ENCODE data around the gene SOWAHA.
"Not testable (repeated sequence)": the region's sequence is repeated elsewhere in the genome, so short reads cannot be mapped to it uniquely, and the experiment has no call there.

The SOWAHA gene

GRCh38 chr5:132797651-132798050, 15.5 kb upstream of the SOWAHA start:
- no peak overlapping the region for H3K4me3 ChIP-seq (ENCODE audit: insufficient read length, low read depth)
- H3K9me3 ChIP-seq (ENCODE audit: insufficient read depth, low read length) = no peaks in the 10 kb centered on the region
- DNase-seq (ENCODE audit: low read depth, low spot score) = no peak
- H3K36me3 ChIP-seq (ENCODE audit: insufficient read depth, insufficient read length, low read length) = no peaks in the 10 kb centered on the region
- H3K9ac ChIP-seq (ENCODE audit: insufficient read length, low read depth) = no peak overlapping the region
- no peak for TF ChIP-seq SUZ12 (IDR thresholded peaks at IDR 0.05; ENCODE audit: extremely low read depth, insufficient read depth, insufficient read length)
- H3K4me1 ChIP-seq (ENCODE audit: insufficient read depth, insufficient read length) = no peaks in the 10 kb centered on the region
- no peaks in the 10 kb centered on the region for H3K27me3 ChIP-seq (ENCODE audit: insufficient read depth, insufficient read length)

GRCh38 chr5:132799392-132799791, 13.7 kb upstream of the SOWAHA start:
- Histone ChIP-seq H3K9me3 (ENCODE audit: insufficient read depth, low read length) (no peaks in the 10 kb centered on the region), H3K36me3 (ENCODE audit: insufficient read depth, insufficient read length, low read length) (no peaks in the 10 kb centered on the region), H3K4me1 (ENCODE audit: insufficient read depth, insufficient read length) (no peaks in the 10 kb centered on the region), H3K27me3 (ENCODE audit: insufficient read depth, insufficient read length) (no peaks in the 10 kb centered on the region), H3K9ac (ENCODE audit: insufficient read length, low read depth) (no peak overlapping the region), H3K4me3 (ENCODE audit: insufficient read length, low read depth) (no peak overlapping the region)
- DNase-seq (ENCODE audit: low read depth, low spot score) = no peak
- no peak for TF ChIP-seq ZNF274 (IDR thresholded peaks at IDR 0.05; ENCODE audit: low read depth, low read length)
- no peak for TF ChIP-seq YY1 (IDR thresholded peaks at IDR 0.05; ENCODE audit: insufficient read depth, insufficient read length)
- no peak for TF ChIP-seq SUZ12 (IDR thresholded peaks at IDR 0.05; ENCODE audit: extremely low read depth, insufficient read depth, insufficient read length)

GRCh38 chr5:132800545-132800944, 12.6 kb upstream of the SOWAHA start:
- TF ChIP-seq YY1 (IDR thresholded peaks at IDR 0.05; ENCODE audit: insufficient read depth, insufficient read length) = no peak
- TF ChIP-seq ZNF274 (IDR thresholded peaks at IDR 0.05; ENCODE audit: low read depth, low read length) = no peak
- no peak for TF ChIP-seq SUZ12 (IDR thresholded peaks at IDR 0.05; ENCODE audit: extremely low read depth, insufficient read depth, insufficient read length)
- Histone ChIP-seq H3K4me3 (ENCODE audit: insufficient read length, low read depth) (no peak overlapping the region), H3K9me3 (ENCODE audit: insufficient read depth, low read length) (no peaks in the 10 kb centered on the region), H3K36me3 (ENCODE audit: insufficient read depth, insufficient read length, low read length) (no peaks in the 10 kb centered on the region), H3K27me3 (ENCODE audit: insufficient read depth, insufficient read length) (no peaks in the 10 kb centered on the region), H3K9ac (ENCODE audit: insufficient read length, low read depth) (no peak overlapping the region), H3K4me1 (ENCODE audit: insufficient read depth, insufficient read length) (no peaks in the 10 kb centered on the region)
- DNase-seq (ENCODE audit: low read depth, low spot score) = no peak

DNA sequence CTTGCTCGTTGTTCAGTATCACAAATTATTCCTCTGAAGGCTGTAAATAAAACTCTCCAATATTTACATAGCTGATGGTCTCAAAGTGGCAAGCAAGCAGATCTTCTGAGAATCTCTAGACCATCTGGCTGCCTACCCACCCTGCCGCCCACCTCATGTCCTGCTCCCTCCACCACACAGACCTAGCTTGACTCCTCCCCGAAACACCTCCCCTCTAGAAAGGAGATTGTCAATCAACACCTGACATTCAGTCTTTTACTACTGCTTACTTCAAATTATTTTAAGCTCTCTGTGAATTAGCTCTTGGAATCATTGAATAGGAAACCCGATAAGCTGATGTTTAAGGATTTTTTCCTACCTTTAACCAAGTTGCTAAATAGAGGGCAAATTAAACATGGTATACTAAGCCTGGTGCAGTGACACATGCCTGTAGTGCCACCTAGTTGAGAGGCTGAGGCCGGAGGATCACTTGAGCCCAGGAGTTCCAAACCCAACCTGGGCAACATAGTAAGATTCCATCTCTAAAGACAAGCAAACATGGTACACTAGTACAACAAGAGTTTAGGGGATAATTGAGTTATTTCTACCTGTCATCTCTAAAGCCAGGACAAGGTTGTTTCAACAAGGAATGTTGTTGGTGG, 10.9 kb upstream of the SOWAHA start:
- Histone ChIP-seq H3K27me3 (ENCODE audit: insufficient read depth, insufficient read length) (no peaks in the 10 kb centered on the region), H3K4me1 (ENCODE audit: insufficient read depth, insufficient read length) (no peaks in the 10 kb centered on the region), H3K36me3 (ENCODE audit: insufficient read depth, insufficient read length, low read length) (no peaks in the 10 kb centered on the region), H3K9ac (ENCODE audit: insufficient read length, low read depth) (no peak overlapping the region), H3K9me3 (ENCODE audit: insufficient read depth, low read length) (no peaks in the 10 kb centered on the region), H3K4me3 (ENCODE audit: insufficient read length, low read depth) (no peak overlapping the region)
- no peak for DNase-seq (ENCODE audit: low read depth, low spot score)
- TF ChIP-seq ZNF274 (IDR thresholded peaks at IDR 0.05; ENCODE audit: low read depth, low read length) (no peak), YY1 (IDR thresholded peaks at IDR 0.05; ENCODE audit: insufficient read depth, insufficient read length) (no peak), SUZ12 (IDR thresholded peaks at IDR 0.05; ENCODE audit: extremely low read depth, insufficient read depth, insufficient read length) (no peak)

- H3K4me1 ChIP-seq (ENCODE audit: insufficient read depth, insufficient read length); H3K4me3 ChIP-seq (ENCODE audit: insufficient read length, low read depth); H3K36me3 ChIP-seq (ENCODE audit: insufficient read depth, insufficient read length, low read length); DNase-seq (ENCODE audit: low read depth, low spot score); H3K9me3 ChIP-seq (ENCODE audit: insufficient read depth, low read length); H3K9ac ChIP-seq (ENCODE audit: insufficient read length, low read depth); H3K27me3 ChIP-seq (ENCODE audit: insufficient read depth, insufficient read length): not testable (repeated sequence)
Observed at GRCh38 chr5:132802685-132803066, 10.4 kb upstream of the SOWAHA start.

DNA sequence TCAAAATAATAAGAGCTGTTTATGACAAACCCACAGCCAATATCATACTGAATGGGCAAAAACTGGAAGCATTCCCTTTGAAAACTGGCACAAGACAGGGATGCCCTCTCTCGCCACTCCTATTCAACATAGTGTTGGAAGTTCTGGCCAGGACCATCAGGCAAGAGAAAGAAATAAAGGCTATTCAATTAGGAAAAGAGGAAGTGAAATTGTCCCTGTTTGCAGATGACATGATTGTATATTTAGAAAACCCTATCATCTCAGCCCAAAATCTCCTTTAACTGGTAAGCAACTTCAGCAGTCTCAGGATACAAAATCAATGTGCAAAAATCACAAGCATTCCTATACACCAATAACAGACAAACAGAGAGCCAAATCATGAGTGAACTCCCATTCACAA, 8.9 kb upstream of the SOWAHA start:
- H3K4me3 ChIP-seq (ENCODE audit: insufficient read length, low read depth); H3K9ac ChIP-seq (ENCODE audit: insufficient read length, low read depth); H3K27me3 ChIP-seq (ENCODE audit: insufficient read depth, insufficient read length); H3K9me3 ChIP-seq (ENCODE audit: insufficient read depth, low read length); H3K36me3 ChIP-seq (ENCODE audit: insufficient read depth, insufficient read length, low read length); H3K4me1 ChIP-seq (ENCODE audit: insufficient read depth, insufficient read length); DNase-seq (ENCODE audit: low read depth, low spot score): not testable (repeated sequence)

- not testable (repeated sequence) for H3K4me3 ChIP-seq (ENCODE audit: insufficient read length, low read depth); H3K4me1 ChIP-seq (ENCODE audit: insufficient read depth, insufficient read length); H3K9ac ChIP-seq (ENCODE audit: insufficient read length, low read depth); H3K36me3 ChIP-seq (ENCODE audit: insufficient read depth, insufficient read length, low read length); DNase-seq (ENCODE audit: low read depth, low spot score); H3K27me3 ChIP-seq (ENCODE audit: insufficient read depth, insufficient read length); H3K9me3 ChIP-seq (ENCODE audit: insufficient read depth, low read length)
Observed at GRCh38 chr5:132805872-132806271, 7.2 kb upstream of the SOWAHA start.

GRCh38 chr5:132806804-132807162, 6.3 kb upstream of the SOWAHA start:
- H3K27me3 ChIP-seq (ENCODE audit: insufficient read depth, insufficient read length); H3K4me1 ChIP-seq (ENCODE audit: insufficient read depth, insufficient read length); H3K9ac ChIP-seq (ENCODE audit: insufficient read length, low read depth); H3K36me3 ChIP-seq (ENCODE audit: insufficient read depth, insufficient read length, low read length); H3K9me3 ChIP-seq (ENCODE audit: insufficient read depth, low read length); H3K4me3 ChIP-seq (ENCODE audit: insufficient read length, low read depth); DNase-seq (ENCODE audit: low read depth, low spot score): not testable (repeated sequence)
